HG02759 (cell line): Measurements from ENCODE around the gene RAI14.
A peak's percentile ranks its signal among the peaks of the same experiment; 100 is the strongest.

ENCODE experiments used
- ATAC-seq: cut with Tn5 transposase; IDR thresholded peaks from one replicate; pipeline ENCODE4 v1.9.1; 2021; ENCODE audit warnings: mild to moderate bottlenecking, moderate library complexity; ENCODE audit not compliant: unreplicated experiment

Gene RAI14

GRCh38 chr5:34656001-34656699 is at the start of gene RAI14:
RAI14 (plus strand) TSS chr5:34656328; CDS start chr5:34686920, 30,592 bp downstream.
- ATAC-seq = peak; percentile 48

GRCh38 chr5:34608368-34608767 is 47.8 kb upstream of the RAI14 start:
- ATAC-seq = no peak

- no peak for ATAC-seq
Measured at GRCh38 chr5:34608859-34609648, 47.1 kb upstream of the RAI14 start.

GRCh38 chr5:34609951-34610441 is 46.1 kb upstream of the RAI14 start:
- ATAC-seq = no peak

- ATAC-seq = no peak
Measured at GRCh38 chr5:34610546-34610945, 45.6 kb upstream of the RAI14 start.

GRCh38 chr5:34611464-34612415 is 44.4 kb upstream of the RAI14 start:
- ATAC-seq = no peak

- ATAC-seq = no peak
Measured at GRCh38 chr5:34616651-34617050, 39.5 kb upstream of the RAI14 start.

GRCh38 chr5:34618371-34619065 is 37.6 kb upstream of the RAI14 start:
- no peak for ATAC-seq

- ATAC-seq = no peak
Measured at GRCh38 chr5:34620185-34620584, 35.9 kb upstream of the RAI14 start.

GRCh38 chr5:34621277-34622097 is 34.6 kb upstream of the RAI14 start:
- ATAC-seq = no peak

GRCh38 chr5:34622098-34622400 is 34.1 kb upstream of the RAI14 start:
- no peak for ATAC-seq

GRCh38 chr5:34624691-34625090 is 31.4 kb upstream of the RAI14 start:
- ATAC-seq = no peak

- ATAC-seq = no peak
Measured at GRCh38 chr5:34625246-34625645, 30.9 kb upstream of the RAI14 start.

GRCh38 chr5:34626036-34626435 is 30.1 kb upstream of the RAI14 start:
- no peak for ATAC-seq

GRCh38 chr5:34626751-34627150 is 29.4 kb upstream of the RAI14 start:
- no peak for ATAC-seq

- ATAC-seq = no peak
Measured at GRCh38 chr5:34627794-34628193, 28.3 kb upstream of the RAI14 start.

- no peak for ATAC-seq
Measured at GRCh38 chr5:34628373-34628772, 27.8 kb upstream of the RAI14 start.

GRCh38 chr5:34630596-34630995 is 25.5 kb upstream of the RAI14 start:
- no peak for ATAC-seq

GRCh38 chr5:34632807-34633422 is 23.2 kb upstream of the RAI14 start:
- no peak for ATAC-seq
